Transverse colon (tissue), 4 donors: ENCODE measurements around the gene PIP5K1B.

Experiments used
- EP300 ChIP-seq: sonication (generic); formaldehyde crosslinking; IDR thresholded peaks from one replicate; pipeline ENCODE4 v1.6.1; 2017; ENCODE audit warnings: antibody characterized with exemption, low read depth
- POLR2A ChIP-seq: fragments of 450-650 bp; IDR thresholded peaks from one replicate; pipeline ENCODE4 v1.6.1; 2016; ENCODE audit warnings: antibody characterized with exemption, mild to moderate bottlenecking, moderate library complexity
- POLR2AphosphoS5 ChIP-seq, 3 donors: sonication (generic); formaldehyde crosslinking; IDR thresholded peaks; one replicate each; pipeline ENCODE4 v1.6.1; 2016; ENCODE audit warnings: antibody characterized with exemption in 3 of 3
- TF ChIP-seq, protein P1 (sequence below), 5 experiments: fragments of 200-600 bp in 3 of 5; fragments of 450-650 bp in 2 of 5; sonication (generic) in 3 of 5; IDR thresholded peaks; 1 replicate in 2 of 5; 2 replicates in 3 of 5; pipeline ENCODE4 v1.5.1; 2016 to 2017; ENCODE audit warnings: antibody characterized with exemption in 5 of 5, inconsistent platforms in 3 of 5, mild to moderate bottlenecking in 2 of 5, moderate library complexity in 1 of 5

GRCh38 chr9:69028754-69029153 is 323.7 kb downstream of the PIP5K1B start:
- TF ChIP-seq, protein P1, sequence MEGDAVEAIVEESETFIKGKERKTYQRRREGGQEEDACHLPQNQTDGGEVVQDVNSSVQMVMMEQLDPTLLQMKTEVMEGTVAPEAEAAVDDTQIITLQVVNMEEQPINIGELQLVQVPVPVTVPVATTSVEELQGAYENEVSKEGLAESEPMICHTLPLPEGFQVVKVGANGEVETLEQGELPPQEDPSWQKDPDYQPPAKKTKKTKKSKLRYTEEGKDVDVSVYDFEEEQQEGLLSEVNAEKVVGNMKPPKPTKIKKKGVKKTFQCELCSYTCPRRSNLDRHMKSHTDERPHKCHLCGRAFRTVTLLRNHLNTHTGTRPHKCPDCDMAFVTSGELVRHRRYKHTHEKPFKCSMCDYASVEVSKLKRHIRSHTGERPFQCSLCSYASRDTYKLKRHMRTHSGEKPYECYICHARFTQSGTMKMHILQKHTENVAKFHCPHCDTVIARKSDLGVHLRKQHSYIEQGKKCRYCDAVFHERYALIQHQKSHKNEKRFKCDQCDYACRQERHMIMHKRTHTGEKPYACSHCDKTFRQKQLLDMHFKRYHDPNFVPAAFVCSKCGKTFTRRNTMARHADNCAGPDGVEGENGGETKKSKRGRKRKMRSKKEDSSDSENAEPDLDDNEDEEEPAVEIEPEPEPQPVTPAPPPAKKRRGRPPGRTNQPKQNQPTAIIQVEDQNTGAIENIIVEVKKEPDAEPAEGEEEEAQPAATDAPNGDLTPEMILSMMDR (IDR thresholded peaks at IDR 0.05): no peak
- no peak for TF ChIP-seq POLR2A
- TF ChIP-seq POLR2AphosphoS5 (IDR thresholded peaks at IDR 0.05): no peak
- TF ChIP-seq EP300: no peak
